Measurements from ENCODE around the gene SLC43A2. TPM values are rescaled to one million over a fixed set of nuclear protein-coding genes. Genes with fewer than 3 reads are reported as not detected.

The SLC43A2 gene
- total and polyA plus RNA-seq, 2 of the 13 experiments (the other 11 are each of a cell fraction or from before 2014, with no cell fraction given): 7.3 to 20.0 TPM

DNA sequence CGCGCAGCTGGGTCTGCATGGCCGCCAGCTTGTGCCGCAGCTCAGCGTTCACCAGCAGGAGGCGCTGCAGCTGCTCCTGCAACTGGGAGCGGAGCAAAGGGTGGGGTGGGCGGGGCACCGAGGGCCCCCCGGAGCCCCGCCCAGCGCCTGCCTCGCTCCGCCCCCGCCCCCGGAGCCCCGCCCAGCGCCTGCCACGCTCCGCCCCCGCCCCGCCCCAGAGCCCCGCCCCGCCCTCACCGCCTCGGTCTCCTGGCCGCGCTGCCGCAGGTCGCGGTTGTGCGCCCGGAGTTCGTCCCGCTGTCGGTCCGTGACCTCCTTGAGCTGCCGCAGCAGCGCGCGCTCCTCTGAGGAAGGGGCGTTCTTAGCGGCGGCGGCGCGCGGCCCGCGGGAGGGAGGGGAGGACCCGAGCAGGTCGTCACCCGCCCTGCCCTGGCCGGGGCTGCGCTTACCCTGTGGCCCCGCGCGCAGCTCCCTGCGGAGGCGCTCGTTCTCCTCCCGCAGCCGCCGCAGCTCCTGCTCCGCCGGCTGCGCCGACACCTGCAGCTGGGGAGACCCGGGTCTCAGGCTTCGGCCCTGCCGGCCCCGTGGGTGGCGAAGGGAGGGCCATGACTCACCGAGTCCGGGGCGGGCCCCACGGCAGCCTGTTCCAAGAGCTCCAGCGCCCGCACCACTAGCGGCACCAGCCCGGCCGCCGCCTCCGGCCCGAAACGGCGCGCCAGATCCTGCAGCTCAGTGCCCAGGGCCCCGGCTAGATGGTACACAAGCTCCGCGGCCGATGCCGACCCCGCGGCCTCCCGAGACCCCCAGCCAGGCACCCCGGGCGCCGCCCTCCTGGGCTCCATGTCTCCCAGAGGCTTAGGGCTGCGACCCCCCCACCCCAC is 20.6 kb upstream of the SLC43A2 start (continued):
- TF ChIP-seq ZNF782 (CRISPR knock-in tag; IDR thresholded peaks at IDR 0.05; ENCODE audit: borderline replicate concordance) (no peak), ZNF484 (CRISPR knock-in tag; IDR thresholded peaks at IDR 0.05; ENCODE audit: borderline replicate concordance, low read depth) (no peak), ASH2L (IDR thresholded peaks at IDR 0.05; ENCODE audit: insufficient read length, low read depth, low read length) (peak; percentile 34), CAMTA2 (CRISPR knock-in tag; IDR thresholded peaks at IDR 0.05; ENCODE audit: borderline replicate concordance) (no peak), ARNTL (CRISPR knock-in tag; IDR thresholded peaks at IDR 0.05) (no peak)
- TF ChIP-seq, protein P1, sequence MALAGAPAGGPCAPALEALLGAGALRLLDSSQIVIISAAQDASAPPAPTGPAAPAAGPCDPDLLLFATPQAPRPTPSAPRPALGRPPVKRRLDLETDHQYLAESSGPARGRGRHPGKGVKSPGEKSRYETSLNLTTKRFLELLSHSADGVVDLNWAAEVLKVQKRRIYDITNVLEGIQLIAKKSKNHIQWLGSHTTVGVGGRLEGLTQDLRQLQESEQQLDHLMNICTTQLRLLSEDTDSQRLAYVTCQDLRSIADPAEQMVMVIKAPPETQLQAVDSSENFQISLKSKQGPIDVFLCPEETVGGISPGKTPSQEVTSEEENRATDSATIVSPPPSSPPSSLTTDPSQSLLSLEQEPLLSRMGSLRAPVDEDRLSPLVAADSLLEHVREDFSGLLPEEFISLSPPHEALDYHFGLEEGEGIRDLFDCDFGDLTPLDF (CRISPR knock-in tag; IDR thresholded peaks at IDR 0.05): peak; percentile 6; the same call in 1 of the 2 replicates

DNA sequence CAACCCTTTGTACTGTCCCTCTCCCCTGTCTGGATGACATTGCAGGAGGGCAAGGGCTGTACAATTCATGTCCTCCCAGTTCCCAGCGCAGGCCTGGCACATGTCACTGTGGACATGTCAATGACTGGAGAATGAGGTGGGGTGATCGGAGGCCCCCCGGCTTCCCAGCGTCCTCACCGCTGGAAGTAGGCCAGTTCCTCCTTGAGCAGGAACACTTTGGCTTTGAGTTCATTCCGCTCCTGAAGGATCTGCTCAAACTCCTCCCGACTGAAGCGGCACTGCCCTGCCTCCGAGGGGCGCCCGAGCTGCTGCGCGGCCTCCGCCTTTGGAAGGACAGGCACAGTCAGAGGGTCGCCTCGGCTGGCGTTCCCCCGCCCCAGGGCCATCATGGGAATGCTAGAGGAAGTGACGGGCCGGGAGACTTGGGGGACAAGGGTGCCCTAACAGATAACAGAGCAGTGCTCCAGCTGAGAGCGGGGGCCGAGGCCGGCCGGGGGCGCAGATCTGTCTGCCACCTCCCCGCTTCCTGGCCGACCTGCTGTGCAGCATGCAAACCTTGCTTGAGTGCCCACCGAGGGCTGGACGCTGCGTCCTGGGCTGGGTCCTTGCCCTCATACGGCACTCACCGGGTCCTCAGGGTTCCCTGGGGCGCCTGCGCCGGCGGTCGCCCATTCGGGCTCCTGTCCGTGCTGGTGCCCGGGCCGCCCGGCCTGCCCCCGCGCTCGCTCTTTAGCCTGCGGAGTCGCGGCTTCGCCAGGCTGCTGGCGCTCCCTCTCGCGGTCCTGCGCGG is 19.7 kb upstream of the SLC43A2 start:
- in situ Hi-C loops (cut with HindIII; ENCODE audit: extremely low pct_ligation_motif_present, low pct_unique_long_range_greater_than_20kb): no loop called here
- Histone ChIP-seq H3K9ac (ENCODE audit: insufficient read depth, low read depth, low read length) (peak overlapping the region; percentile 73), H3K36me3 (replicated peaks in 1 of 2; ENCODE audit: control insufficient read depth in 1 of 2, insufficient read depth in 2 of 2, low read length in 2 of 2) (peaks cover 18 to 28% of the 10 kb centered on the region in 2 experiments), H3K27me3 (ENCODE audit: control insufficient read depth in 1 of 2, insufficient read depth in 2 of 2, low read length in 2 of 2) (peaks cover 0 to 5% of the 10 kb centered on the region in 2 experiments; a peak in 1 of 5 replicates), H4K20me1 (ENCODE audit: insufficient read depth, low read length) (peaks cover 6% of the 10 kb centered on the region; the same call in 1 of the 2 replicates), H3K4me1 (ENCODE audit: insufficient read depth, low read length) (peaks cover 71% of the 10 kb centered on the region), H3K27ac (ENCODE audit: extremely low read length, insufficient read depth, low read length) (peak overlapping the region; percentile 57), H2AFZ (ENCODE audit: low read length) (no peak overlapping the region), H3K9me3 (ENCODE audit: low read length) (no peaks in the 10 kb centered on the region), H3K4me2 (ENCODE audit: low read depth, low read length) (peak overlapping the region; percentile 86), H3K79me2 (ENCODE audit: insufficient read depth, low read length) (no peaks in the 10 kb centered on the region), H3K4me3 (replicated peaks in 1 of 3; ENCODE audit: insufficient read depth in 1 of 3, low read depth in 2 of 3, low read length in 3 of 3) (peak overlapping the region; percentile 40 to 76 (median 54); a peak in 5 of 6 replicates)
- ATAC-seq (peak; percentile 57), FAIRE-seq (no peak), DNase-seq (ENCODE audit: low spot score) (no peak)
- ChIA-PET POLR2A (interaction anchor here (0.7 to 3.8 kb wide), 19 partner anchors 8 to 217 kb away, joined by 3 to 42 read pairs (median 9); partner anchors contain the start of genes PRPF8, SERPINF1 and SLC43A2), CTCF (ENCODE audit: low intra/inter-chr PET ratio, low total read pairs) (interaction anchor here (2.2 kb wide), 1 partner anchor 74 kb away, joined by 25 read pairs; no protein-coding TSS in a partner anchor)
- intact Hi-C loops (cut with micrococcal nuclease; ENCODE audit: unreplicated experiment): no loop called here
- 40% methylated on average over 32 of the region's 54 CpGs for WGBS (ENCODE audit: low lambda C conversion rate)
- BruUV-seq (replicated peaks): no TSS peak
- TF ChIP-seq MYNN (CRISPR knock-in tag; IDR thresholded peaks at IDR 0.05; ENCODE audit: low read depth): no peak
- TF ChIP-seq ZNF776 (CRISPR knock-in tag; IDR thresholded peaks at IDR 0.05): peak; percentile 51; the same call in 1 of the 2 replicates
- TF ChIP-seq MEF2D (CRISPR knock-in tag; IDR thresholded peaks at IDR 0.05): no peak
- TF ChIP-seq ZNF12 (CRISPR knock-in tag; IDR thresholded peaks at IDR 0.05): no peak
- TF ChIP-seq ZKSCAN8 (CRISPR knock-in tag; IDR thresholded peaks at IDR 0.05; ENCODE audit: borderline replicate concordance): no peak
- TF ChIP-seq KAT8 (CRISPR knock-in tag; IDR thresholded peaks at IDR 0.05): no peak
- TF ChIP-seq ZNF34 (CRISPR knock-in tag; IDR thresholded peaks at IDR 0.05; ENCODE audit: borderline replicate concordance): no peak
- no peak for TF ChIP-seq HNRNPLL (IDR thresholded peaks at IDR 0.05; ENCODE audit: low read depth, low read length, poor library complexity, severe bottlenecking)
- no peak for TF ChIP-seq MAF1 (CRISPR knock-in tag; IDR thresholded peaks at IDR 0.05; ENCODE audit: borderline replicate concordance)
- TF ChIP-seq ZFP36L2 (CRISPR knock-in tag; IDR thresholded peaks at IDR 0.05): no peak
- no peak for TF ChIP-seq ZFP82 (CRISPR knock-in tag; IDR thresholded peaks at IDR 0.05; ENCODE audit: borderline replicate concordance)
- no peak for TF ChIP-seq ZNF709 (CRISPR knock-in tag; IDR thresholded peaks at IDR 0.05)
- 0 out of 2 replicates have a peak, but pooled peaks have one; percentile 17 for TF ChIP-seq ZMYM3 (CRISPR knock-in tag; IDR thresholded peaks at IDR 0.05)

Data from HepG2 (cell line).